Bronchial epithelial cell (primary cell): ENCODE data around the gene PGLYRP2. TPM values are rescaled to one million over a fixed set of nuclear protein-coding genes. Genes with fewer than 3 reads are reported as not detected.

Source experiments
- DNase-seq: peaks from one replicate; pipeline ENCODE4 v3.0.0-alpha.2; 2010; ENCODE audit warnings: low read depth
- FAIRE-seq: peaks from 2 replicates; lab custom pipeline; 2011; peaks lifted over from hg19 to GRCh38; lab: Jason Lieb, UNC
- H3K27me3 ChIP-seq: 2 replicates; pipeline ENCODE4 v1.5.1; 2011; ENCODE audit warnings: low read length; ENCODE audit not compliant: control insufficient read depth, insufficient read depth
- H3K36me3 ChIP-seq: 2 replicates; pipeline ENCODE4 v1.5.1; 2011; ENCODE audit warnings: low read length; ENCODE audit not compliant: control insufficient read depth, insufficient read depth
- H3K4me3 ChIP-seq: 2 replicates; pipeline ENCODE4 v1.5.1; 2011; ENCODE audit warnings: mild to moderate bottlenecking, low read depth, low read length, control low read depth
- total RNA-seq: library from RNA; depleted of rRNA; stranded (reverse); fragments of >200 nt; gene quantifications from 2 replicates; pipeline ENCODE4 v1.2.1, GENCODE V29; 2014
- TF ChIP-seq, protein P1 (sequence below): IDR thresholded peaks from 2 replicates; pipeline ENCODE4 v1.5.1; 2011; ENCODE audit warnings: mild to moderate bottlenecking, moderate library complexity, low read length, control low read depth, inconsistent platforms; ENCODE audit not compliant: insufficient read depth, severe bottlenecking

PGLYRP2 gene
- total RNA-seq, 1 donor from 2014 or later = not detected

DNA sequence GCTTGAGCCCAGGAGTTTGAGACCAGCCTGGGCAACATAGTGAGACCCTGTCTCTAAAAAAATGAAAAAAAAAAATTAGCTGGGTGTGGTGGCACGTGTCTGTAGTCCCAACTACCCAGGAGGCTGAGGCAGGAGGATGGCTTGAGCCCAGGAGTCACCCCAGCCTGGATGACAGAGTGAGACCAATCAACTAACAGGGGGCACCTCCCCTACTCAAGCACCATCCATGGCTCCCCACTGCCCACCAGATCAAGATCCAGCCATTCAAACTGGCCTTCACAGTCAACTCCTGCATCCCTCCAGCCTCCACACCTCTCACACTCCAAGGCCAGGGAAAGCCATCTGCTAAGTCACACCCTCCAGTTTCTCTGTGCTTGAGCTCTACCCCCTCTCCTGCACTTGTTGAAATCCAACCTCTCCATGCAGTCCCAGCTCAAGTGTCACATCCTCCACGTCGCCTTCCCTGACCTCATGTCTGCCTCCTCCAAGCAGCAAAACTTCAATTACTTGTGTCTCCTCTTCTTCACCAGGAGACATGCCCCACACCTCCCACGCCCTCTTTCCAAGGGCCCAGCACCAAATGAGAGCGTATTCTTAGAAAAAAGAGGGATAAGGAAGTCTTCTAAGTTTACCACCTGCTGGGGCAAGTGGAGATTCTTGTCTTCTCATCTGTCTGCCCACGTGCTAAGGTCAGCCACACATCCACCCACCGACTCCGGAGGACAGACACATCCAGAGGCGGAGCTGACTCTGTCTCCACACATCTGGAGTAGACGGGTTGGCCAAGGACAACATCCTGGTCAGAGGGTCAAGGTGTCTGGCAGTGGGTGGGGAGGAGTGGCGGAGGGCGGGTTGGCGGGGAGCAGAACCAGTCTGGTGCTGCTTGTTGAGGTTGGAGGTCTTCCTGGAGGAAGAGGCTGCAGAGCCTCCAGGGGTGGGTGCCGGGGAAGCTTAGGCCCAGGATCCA is 28.1 kb upstream of the PGLYRP2 start:
- no peak for DNase-seq
- peaks cover 8% of the 10 kb centered on the region for H3K27me3 ChIP-seq
- TF ChIP-seq, protein P1, sequence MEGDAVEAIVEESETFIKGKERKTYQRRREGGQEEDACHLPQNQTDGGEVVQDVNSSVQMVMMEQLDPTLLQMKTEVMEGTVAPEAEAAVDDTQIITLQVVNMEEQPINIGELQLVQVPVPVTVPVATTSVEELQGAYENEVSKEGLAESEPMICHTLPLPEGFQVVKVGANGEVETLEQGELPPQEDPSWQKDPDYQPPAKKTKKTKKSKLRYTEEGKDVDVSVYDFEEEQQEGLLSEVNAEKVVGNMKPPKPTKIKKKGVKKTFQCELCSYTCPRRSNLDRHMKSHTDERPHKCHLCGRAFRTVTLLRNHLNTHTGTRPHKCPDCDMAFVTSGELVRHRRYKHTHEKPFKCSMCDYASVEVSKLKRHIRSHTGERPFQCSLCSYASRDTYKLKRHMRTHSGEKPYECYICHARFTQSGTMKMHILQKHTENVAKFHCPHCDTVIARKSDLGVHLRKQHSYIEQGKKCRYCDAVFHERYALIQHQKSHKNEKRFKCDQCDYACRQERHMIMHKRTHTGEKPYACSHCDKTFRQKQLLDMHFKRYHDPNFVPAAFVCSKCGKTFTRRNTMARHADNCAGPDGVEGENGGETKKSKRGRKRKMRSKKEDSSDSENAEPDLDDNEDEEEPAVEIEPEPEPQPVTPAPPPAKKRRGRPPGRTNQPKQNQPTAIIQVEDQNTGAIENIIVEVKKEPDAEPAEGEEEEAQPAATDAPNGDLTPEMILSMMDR = no peak
- no peak for FAIRE-seq
- no peaks in the 10 kb centered on the region for H3K36me3 ChIP-seq
- H3K4me3 ChIP-seq = no peak overlapping the region

GRCh38 chr19:15506074-15506571 is 26.8 kb upstream of the PGLYRP2 start:
- no peak for DNase-seq
- Histone ChIP-seq H3K36me3 (no peaks in the 10 kb centered on the region), H3K27me3 (peaks cover 8% of the 10 kb centered on the region), H3K4me3 (no peak overlapping the region)
- no peak for FAIRE-seq
- TF ChIP-seq, protein P1 = no peak

GRCh38 chr19:15502264-15502663 is 23.0 kb upstream of the PGLYRP2 start:
- H3K36me3 ChIP-seq = no peaks in the 10 kb centered on the region
- TF ChIP-seq, protein P1 = no peak
- no peak overlapping the region for H3K4me3 ChIP-seq
- H3K27me3 ChIP-seq = peaks cover under 1% of the 10 kb centered on the region
- FAIRE-seq (no peak), DNase-seq (no peak)

DNA sequence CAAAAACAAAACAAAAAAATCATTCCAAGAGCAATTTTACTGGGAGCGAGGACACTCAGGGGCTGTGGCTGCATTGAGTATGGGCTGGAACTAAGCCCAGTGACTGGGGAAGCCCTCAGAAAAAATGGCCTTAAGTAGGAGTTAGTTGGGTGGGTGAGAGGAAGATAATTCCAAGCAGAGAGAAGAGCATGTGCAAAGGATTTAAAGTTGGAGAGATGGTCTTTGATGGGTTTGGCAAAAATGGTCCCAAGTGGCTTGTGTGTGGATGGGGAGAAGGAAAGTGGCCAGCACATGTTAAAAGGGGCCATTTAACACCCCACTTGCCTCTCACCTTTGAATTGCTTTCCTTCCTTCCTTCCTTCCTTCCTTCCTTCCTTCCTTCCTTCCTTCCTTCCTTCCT is 22.3 kb upstream of the PGLYRP2 start:
- no peak overlapping the region for H3K4me3 ChIP-seq
- TF ChIP-seq, protein P1 = no peak
- H3K36me3 ChIP-seq = no peaks in the 10 kb centered on the region
- DNase-seq = no peak
- FAIRE-seq = no peak
- H3K27me3 ChIP-seq = no peaks in the 10 kb centered on the region

DNA sequence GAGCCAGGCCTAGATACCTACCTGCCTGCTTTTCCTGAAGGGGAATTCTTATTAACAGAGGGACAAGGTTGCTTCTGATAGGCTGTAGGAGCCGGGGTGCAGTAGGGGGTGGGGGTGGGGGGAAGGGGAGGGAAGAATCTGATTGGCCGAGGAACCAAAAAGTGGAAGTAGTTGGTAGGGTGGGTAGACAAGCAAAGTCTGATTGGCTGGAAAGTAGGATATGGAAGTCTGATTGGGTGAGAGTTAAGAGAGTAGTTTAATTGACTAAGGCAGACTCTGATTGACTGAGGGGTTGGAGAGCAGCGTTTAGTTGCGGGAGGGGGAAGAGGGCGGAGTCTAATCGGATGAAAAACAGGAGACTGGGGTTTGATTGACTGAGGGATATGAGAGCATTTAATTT is 19.6 kb upstream of the PGLYRP2 start:
- Histone ChIP-seq H3K4me3 (no peak overlapping the region), H3K27me3 (no peaks in the 10 kb centered on the region), H3K36me3 (no peaks in the 10 kb centered on the region)
- FAIRE-seq (no peak), DNase-seq (no peak)
- TF ChIP-seq, protein P1 = no peak
